Measurements from ENCODE around the gene ALB.

The ALB gene

DNA sequence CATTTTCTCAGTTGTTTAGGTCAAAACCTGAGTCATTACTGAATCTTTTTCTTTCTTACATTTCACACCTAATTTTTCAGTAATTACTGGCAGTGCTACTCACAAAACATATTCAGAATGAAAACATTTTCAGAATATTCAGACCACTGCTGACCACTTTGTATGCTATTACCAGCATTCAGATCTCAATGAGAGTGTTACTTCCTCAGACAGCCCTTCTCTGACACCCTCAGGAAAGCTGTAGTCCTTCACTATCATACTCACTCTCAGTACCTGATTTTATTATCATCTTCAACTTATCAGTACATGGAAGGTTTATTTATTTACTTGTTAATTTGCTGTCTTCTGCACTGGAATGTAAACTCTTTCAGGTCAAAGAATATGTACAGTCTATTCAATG is 12.3 kb upstream of the ALB start:
- POLR2A ChIA-PET: no interaction called here
- no peak for DNase-seq (ENCODE audit: extremely low spot score)
- TF ChIP-seq CTBP1 (IDR thresholded peaks at IDR 0.05; ENCODE audit: borderline replicate concordance): no peak
- no peak for TF ChIP-seq FOXA1 (IDR thresholded peaks at IDR 0.05)
- no peak for TF ChIP-seq ELF4 (IDR thresholded peaks at IDR 0.05)
- TF ChIP-seq L3MBTL2 (conservative IDR thresholded peaks at IDR 0.05): no peak
- TF ChIP-seq HDGF (IDR thresholded peaks at IDR 0.05; ENCODE audit: borderline replicate concordance): no peak
- no peak for TF ChIP-seq NFRKB (IDR thresholded peaks at IDR 0.05)
- no peak for TF ChIP-seq SP1 (IDR thresholded peaks at IDR 0.05)
- TF ChIP-seq, protein P1, sequence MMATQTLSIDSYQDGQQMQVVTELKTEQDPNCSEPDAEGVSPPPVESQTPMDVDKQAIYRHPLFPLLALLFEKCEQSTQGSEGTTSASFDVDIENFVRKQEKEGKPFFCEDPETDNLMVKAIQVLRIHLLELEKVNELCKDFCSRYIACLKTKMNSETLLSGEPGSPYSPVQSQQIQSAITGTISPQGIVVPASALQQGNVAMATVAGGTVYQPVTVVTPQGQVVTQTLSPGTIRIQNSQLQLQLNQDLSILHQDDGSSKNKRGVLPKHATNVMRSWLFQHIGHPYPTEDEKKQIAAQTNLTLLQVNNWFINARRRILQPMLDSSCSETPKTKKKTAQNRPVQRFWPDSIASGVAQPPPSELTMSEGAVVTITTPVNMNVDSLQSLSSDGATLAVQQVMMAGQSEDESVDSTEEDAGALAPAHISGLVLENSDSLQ (IDR thresholded peaks at IDR 0.05): no peak
- TF ChIP-seq ZNF384 (IDR thresholded peaks at IDR 0.05): no peak
- no peak for TF ChIP-seq FOXM1 (IDR thresholded peaks at IDR 0.05; ENCODE audit: borderline replicate concordance)
- no peak for TF ChIP-seq LEF1 (IDR thresholded peaks at IDR 0.05; ENCODE audit: borderline replicate concordance)
- no peak for TF ChIP-seq ARNT (IDR thresholded peaks at IDR 0.05)
- no peak for TF ChIP-seq BHLHE40 (IDR thresholded peaks at IDR 0.05; ENCODE audit: borderline replicate concordance)
- no peak for TF ChIP-seq TARDBP (IDR thresholded peaks at IDR 0.05)
- CTCF ChIA-PET: no interaction called here

DNA sequence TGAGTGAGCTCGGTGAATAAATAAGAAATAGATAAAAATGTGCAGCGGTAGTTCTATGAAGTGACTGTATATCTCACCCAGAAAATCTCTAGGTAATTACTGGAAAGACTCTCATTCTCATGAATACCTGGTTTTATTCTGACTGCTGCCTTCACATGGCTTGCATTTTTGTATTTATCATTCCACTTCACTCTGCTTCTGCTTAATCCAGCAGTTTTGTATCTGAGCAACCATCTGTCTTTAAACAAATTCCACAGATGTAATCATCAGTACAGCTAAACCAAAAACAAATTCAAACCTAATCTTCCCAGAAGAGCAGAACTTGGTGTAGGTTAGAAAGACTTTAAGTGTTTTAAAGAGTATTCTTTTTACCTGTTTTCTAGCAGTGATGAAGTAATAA is 11.2 kb upstream of the ALB start:
- POLR2A ChIA-PET: no interaction called here
- DNase-seq (ENCODE audit: extremely low spot score): no peak
- TF ChIP-seq L3MBTL2 (conservative IDR thresholded peaks at IDR 0.05) (no peak), LEF1 (IDR thresholded peaks at IDR 0.05; ENCODE audit: borderline replicate concordance) (no peak), CTBP1 (IDR thresholded peaks at IDR 0.05; ENCODE audit: borderline replicate concordance) (no peak), FOXA1 (IDR thresholded peaks at IDR 0.05) (no peak), FOXM1 (IDR thresholded peaks at IDR 0.05; ENCODE audit: borderline replicate concordance) (no peak), ARNT (IDR thresholded peaks at IDR 0.05) (no peak), ZNF384 (IDR thresholded peaks at IDR 0.05) (no peak), SP1 (IDR thresholded peaks at IDR 0.05) (no peak), FOXK2 (IDR thresholded peaks at IDR 0.05) (no peak), TARDBP (IDR thresholded peaks at IDR 0.05) (no peak), ELF4 (IDR thresholded peaks at IDR 0.05) (no peak), BHLHE40 (IDR thresholded peaks at IDR 0.05; ENCODE audit: borderline replicate concordance) (no peak), NFRKB (IDR thresholded peaks at IDR 0.05) (no peak), SUZ12 (IDR thresholded peaks at IDR 0.05) (no peak), HDGF (IDR thresholded peaks at IDR 0.05; ENCODE audit: borderline replicate concordance) (no peak)
- TF ChIP-seq, protein P1 (IDR thresholded peaks at IDR 0.05): no peak
- CTCF ChIA-PET: interaction anchor here (0.6 kb wide), 1 partner anchor 183 kb away, joined by 4 read pairs; no protein-coding TSS in a partner anchor

DNA sequence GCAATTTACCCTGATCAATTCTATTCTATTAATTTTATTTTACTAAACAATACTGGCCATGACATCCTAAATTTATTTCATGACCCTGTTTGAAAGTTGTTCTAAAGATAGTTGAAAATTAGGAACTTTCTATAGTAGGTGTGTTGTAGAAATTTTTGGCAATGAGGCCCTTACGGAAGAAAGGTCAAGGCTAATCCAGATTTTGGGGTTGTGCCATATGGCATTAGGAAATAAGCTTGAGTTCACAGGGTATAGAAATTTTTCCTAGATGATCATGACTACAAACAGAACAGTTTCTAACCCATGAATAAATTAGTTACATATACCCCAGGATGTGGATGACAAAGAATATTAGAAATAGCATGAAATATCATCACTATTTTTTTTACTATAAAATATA is 7.8 kb upstream of the ALB start:
- DNase-seq (ENCODE audit: extremely low spot score): no peak
- TF ChIP-seq FOXA1 (IDR thresholded peaks at IDR 0.05) (no peak), ELF4 (IDR thresholded peaks at IDR 0.05) (no peak), BHLHE40 (IDR thresholded peaks at IDR 0.05; ENCODE audit: borderline replicate concordance) (no peak), FOXK2 (IDR thresholded peaks at IDR 0.05) (no peak), SP1 (IDR thresholded peaks at IDR 0.05) (no peak), HDGF (IDR thresholded peaks at IDR 0.05; ENCODE audit: borderline replicate concordance) (no peak)
- CTCF ChIA-PET: no interaction called here
- POLR2A ChIA-PET: no interaction called here

DNA sequence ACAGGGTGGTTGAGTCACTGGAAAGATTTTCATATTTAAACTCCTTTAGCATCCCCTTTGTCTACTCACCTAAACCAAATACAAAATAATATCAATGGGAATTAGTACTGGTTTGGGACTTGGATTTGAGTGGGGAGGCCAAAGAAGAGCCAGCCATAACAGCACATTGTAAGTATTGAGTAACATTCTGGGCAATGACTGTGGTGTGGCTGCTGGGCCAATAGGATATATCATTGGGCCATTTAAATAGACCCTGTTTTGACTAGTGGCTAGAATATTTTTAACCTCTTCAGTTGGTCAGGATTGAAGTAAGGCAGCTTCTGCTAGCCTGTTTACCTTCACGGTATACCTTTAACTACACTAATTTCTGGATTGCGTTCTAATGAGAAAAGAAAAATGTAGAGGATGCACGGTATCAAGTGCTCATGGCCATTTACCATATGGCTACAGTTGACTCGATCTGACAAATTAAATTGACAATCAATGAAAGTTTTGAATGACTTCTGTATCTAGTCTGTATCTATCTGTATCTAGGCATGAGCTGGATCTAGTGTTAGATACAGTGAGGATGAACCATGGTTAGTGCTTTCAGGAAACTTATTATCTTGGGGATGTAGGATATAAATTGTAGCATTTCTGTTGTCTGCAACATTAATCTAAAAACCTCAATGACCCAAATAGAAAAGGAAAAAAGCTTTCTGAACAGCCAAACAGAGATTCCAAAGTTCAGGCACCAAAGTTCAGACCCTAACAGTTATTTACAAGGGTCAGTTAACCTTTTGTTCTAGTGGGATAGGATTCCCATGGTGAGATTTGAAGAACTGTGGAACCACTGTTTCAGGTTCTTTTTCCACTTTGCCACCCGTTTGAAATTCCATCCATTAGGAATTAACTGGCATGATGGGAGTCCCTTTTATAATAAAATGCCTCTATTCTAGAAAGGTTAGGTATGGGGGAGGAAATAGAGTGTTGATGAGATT is 6.8 kb upstream of the ALB start:
- CTCF ChIA-PET: no interaction called here

DNA sequence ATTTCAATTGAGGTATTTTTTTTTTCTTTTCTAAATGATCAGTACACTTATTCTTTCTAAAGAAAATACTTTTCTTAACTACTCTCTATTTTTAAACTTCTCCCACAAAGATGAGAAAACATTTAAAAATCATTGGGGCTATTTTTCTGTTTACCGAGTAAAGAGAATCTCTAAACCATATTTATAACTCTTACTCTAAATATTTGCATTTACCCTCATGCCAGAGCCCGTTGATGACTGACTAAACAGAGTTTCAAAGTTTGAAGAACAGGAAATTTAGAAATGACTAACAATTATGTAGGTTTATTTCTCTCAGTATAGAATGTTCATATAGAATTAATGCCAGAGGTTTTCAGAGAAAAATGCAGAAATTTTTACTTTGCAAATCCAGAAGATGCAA is 2.7 kb upstream of the ALB start:
- DNase-seq (ENCODE audit: extremely low spot score): no peak
- ChIA-PET CTCF (no interaction called here), POLR2A (no interaction called here)
- TF ChIP-seq, protein P1 (IDR thresholded peaks at IDR 0.05): no peak
- TF ChIP-seq ARNT (IDR thresholded peaks at IDR 0.05): no peak
- TF ChIP-seq TARDBP (IDR thresholded peaks at IDR 0.05): no peak
- no peak for TF ChIP-seq FOXM1 (IDR thresholded peaks at IDR 0.05; ENCODE audit: borderline replicate concordance)
- TF ChIP-seq L3MBTL2 (conservative IDR thresholded peaks at IDR 0.05): no peak
- TF ChIP-seq FOXK2 (IDR thresholded peaks at IDR 0.05): no peak
- no peak for TF ChIP-seq CTBP1 (IDR thresholded peaks at IDR 0.05; ENCODE audit: borderline replicate concordance)
- TF ChIP-seq ZNF384 (IDR thresholded peaks at IDR 0.05): no peak
- no peak for TF ChIP-seq ELF4 (IDR thresholded peaks at IDR 0.05)
- TF ChIP-seq SUZ12 (IDR thresholded peaks at IDR 0.05): no peak
- no peak for TF ChIP-seq NFRKB (IDR thresholded peaks at IDR 0.05)
- TF ChIP-seq HDGF (IDR thresholded peaks at IDR 0.05; ENCODE audit: borderline replicate concordance): no peak
- no peak for TF ChIP-seq BHLHE40 (IDR thresholded peaks at IDR 0.05; ENCODE audit: borderline replicate concordance)
- no peak for TF ChIP-seq FOXA1 (IDR thresholded peaks at IDR 0.05)
- no peak for TF ChIP-seq SP1 (IDR thresholded peaks at IDR 0.05)
- no peak for TF ChIP-seq LEF1 (IDR thresholded peaks at IDR 0.05; ENCODE audit: borderline replicate concordance)

More for the DNA sequence above, 6.8 kb upstream of the ALB start:
- TF ChIP-seq FOXA1 (IDR thresholded peaks at IDR 0.05): no peak
- no peak for TF ChIP-seq HDGF (IDR thresholded peaks at IDR 0.05; ENCODE audit: borderline replicate concordance)
- TF ChIP-seq ARNT (IDR thresholded peaks at IDR 0.05): no peak
- TF ChIP-seq SUZ12 (IDR thresholded peaks at IDR 0.05): no peak
- TF ChIP-seq TARDBP (IDR thresholded peaks at IDR 0.05): no peak
- TF ChIP-seq SP1 (IDR thresholded peaks at IDR 0.05): no peak
- TF ChIP-seq ELF4 (IDR thresholded peaks at IDR 0.05): no peak
- no peak for TF ChIP-seq NFRKB (IDR thresholded peaks at IDR 0.05)
- TF ChIP-seq CTBP1 (IDR thresholded peaks at IDR 0.05; ENCODE audit: borderline replicate concordance): no peak
- no peak for TF ChIP-seq FOXK2 (IDR thresholded peaks at IDR 0.05)
- no peak for TF ChIP-seq BHLHE40 (IDR thresholded peaks at IDR 0.05; ENCODE audit: borderline replicate concordance)
- no peak for TF ChIP-seq L3MBTL2 (conservative IDR thresholded peaks at IDR 0.05)
- no peak for TF ChIP-seq ZNF384 (IDR thresholded peaks at IDR 0.05)
- DNase-seq (ENCODE audit: extremely low spot score): no peak
- POLR2A ChIA-PET: no interaction called here
